Brain microvascular endothelial cell (primary cell): Measurements from ENCODE around the gene C10orf67.
"Not testable (repeated sequence)": the region's sequence is repeated elsewhere in the genome, so short reads cannot be mapped to it uniquely, and the experiment has no call there.

Experiments used
- DNase-seq: peaks from one replicate; pipeline ENCODE4 v3.0.0-alpha.2; 2020
- H3K27ac ChIP-seq: fragments of 250-450 bp; sonication (Bioruptor Pico); 2 replicates; pipeline ENCODE4 v1.5.1; 2020; ENCODE audit warnings: mild to moderate bottlenecking, moderate library complexity
- H3K27me3 ChIP-seq: fragments of 250-450 bp; sonication (Bioruptor Pico); replicated peaks from 2 replicates; pipeline ENCODE4 v1.5.1; 2020; ENCODE audit warnings: mild to moderate bottlenecking
- H3K36me3 ChIP-seq: fragments of 250-450 bp; sonication (Bioruptor Pico); replicated peaks from 2 replicates; pipeline ENCODE4 v1.5.1; 2020; ENCODE audit warnings: mild to moderate bottlenecking
- H3K4me3 ChIP-seq: 2 replicates; pipeline ENCODE4 v1.5.1; 2011; ENCODE audit warnings: low read depth, mild to moderate bottlenecking, control low read depth, low read length, moderate library complexity
- CTCF ChIP-seq: IDR thresholded peaks from 2 replicates; pipeline ENCODE4 v1.5.1; 2011; ENCODE audit warnings: low read depth, mild to moderate bottlenecking, moderate library complexity, low read length, control low read depth, inconsistent platforms; ENCODE audit errors: missing control alignments
- in situ Hi-C: cut with HindIII; loops from 2 replicates; pipeline ENCODE4 v1.10.0; 2017; ENCODE audit warnings: low sequenced_read_pairs, low pct_ligation_motif_present

Gene C10orf67

DNA sequence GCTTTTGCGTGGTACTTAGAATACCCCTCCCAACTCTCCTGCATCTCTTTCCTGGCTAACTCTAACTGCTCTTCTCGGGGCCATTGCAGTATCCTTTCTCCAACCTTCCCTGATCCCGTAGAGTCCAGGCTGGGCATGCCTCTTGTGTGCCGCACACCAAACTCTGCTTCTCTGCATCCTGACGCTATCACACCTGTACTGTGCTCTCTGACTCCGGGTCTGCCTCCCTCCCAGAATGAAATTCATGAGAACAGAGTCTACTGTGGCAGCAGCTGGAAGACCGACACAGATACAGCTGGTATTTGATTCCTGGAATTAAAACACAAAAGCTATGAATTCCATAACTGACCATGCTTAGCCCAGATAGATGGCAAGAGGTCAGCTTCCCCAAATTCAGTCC is 60.9 kb downstream of the C10orf67 start:
- Histone ChIP-seq H3K4me3 (no peak overlapping the region), H3K36me3 (no peaks in the 10 kb centered on the region), H3K27me3 (no peaks in the 10 kb centered on the region), H3K27ac (no peak overlapping the region)
- TF ChIP-seq CTCF, result no peak
- DNase-seq, result no peak
- in situ Hi-C loops, result no loop called here

- TF ChIP-seq CTCF, result no peak
- Histone ChIP-seq H3K36me3 (no peaks in the 10 kb centered on the region), H3K4me3 (no peak overlapping the region), H3K27me3 (no peaks in the 10 kb centered on the region), H3K27ac (no peak overlapping the region)
- in situ Hi-C loops, result no loop called here
- DNase-seq, result no peak
Measured at GRCh38 chr10:23281044-23281433, 63.6 kb downstream of the C10orf67 start.

- no peak for TF ChIP-seq CTCF
- Histone ChIP-seq H3K36me3 (no peaks in the 10 kb centered on the region), H3K27ac (no peak overlapping the region), H3K27me3 (no peaks in the 10 kb centered on the region), H3K4me3 (no peak overlapping the region)
- no peak for DNase-seq
- in situ Hi-C loops, result no loop called here
Measured at GRCh38 chr10:23280419-23281043, 64.1 kb downstream of the C10orf67 start.

DNA sequence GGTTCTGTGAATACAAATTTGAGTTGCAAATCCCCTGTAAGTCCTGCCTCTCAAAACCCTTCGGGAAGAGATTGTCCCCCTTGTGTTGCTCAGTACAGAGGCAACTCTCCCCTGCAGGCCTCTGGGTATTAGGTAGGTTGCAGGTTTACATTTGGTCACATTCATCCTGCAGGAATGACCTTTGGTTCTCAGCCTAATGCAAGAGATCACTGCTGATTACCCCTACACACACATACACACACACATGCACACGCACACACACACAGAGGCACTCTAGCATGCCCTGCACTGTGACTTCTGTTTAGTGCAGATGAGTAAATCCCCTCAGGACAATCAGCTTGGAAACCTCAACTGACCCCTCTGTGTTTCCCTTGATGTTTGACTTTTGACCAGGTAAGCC is 69.2 kb downstream of the C10orf67 start:
- Histone ChIP-seq H3K4me3 (no peak overlapping the region), H3K27me3 (no peaks in the 10 kb centered on the region), H3K36me3 (no peaks in the 10 kb centered on the region), H3K27ac (no peak overlapping the region)
- TF ChIP-seq CTCF, result no peak
- in situ Hi-C loops, result no loop called here
- no peak for DNase-seq

GRCh38 chr10:23274179-23274578 is 70.4 kb downstream of the C10orf67 start:
- in situ Hi-C loops, DNase-seq, H3K4me3 ChIP-seq, H3K27me3 ChIP-seq, H3K36me3 ChIP-seq, H3K27ac ChIP-seq: not testable (repeated sequence)

DNA sequence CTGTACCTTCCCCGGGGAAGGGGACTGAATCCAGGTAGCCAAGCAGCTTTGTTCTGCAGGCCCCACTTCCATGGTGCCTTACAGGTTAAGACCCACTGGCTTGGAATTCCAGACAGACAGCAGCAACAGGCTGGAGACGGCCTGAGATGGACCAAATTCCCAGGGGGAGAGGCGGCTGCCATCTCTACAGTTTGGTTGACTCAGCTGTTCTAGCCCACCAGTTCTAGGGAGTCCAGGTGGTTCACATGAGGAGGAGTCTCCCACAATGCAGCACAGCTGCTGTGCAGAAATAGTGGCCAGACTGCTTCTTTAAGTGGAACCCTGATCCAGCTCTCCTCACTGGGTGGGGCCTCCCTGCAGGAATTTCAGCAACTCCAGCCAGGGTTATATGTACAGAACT is 74.1 kb downstream of the C10orf67 start:
- no peaks in the 10 kb centered on the region for H3K36me3 ChIP-seq
- TF ChIP-seq CTCF, result no peak
- no peaks in the 10 kb centered on the region for H3K27me3 ChIP-seq
- in situ Hi-C loops, result no loop called here
- no peak overlapping the region for H3K27ac ChIP-seq
- H3K4me3 ChIP-seq, result no peak overlapping the region
- no peak for DNase-seq
